RCC 7860 (cell line): ENCODE measurements around the gene TBC1D21.

Experiments used
- DNase-seq: peaks from one replicate; pipeline ENCODE4 v3.0.0-alpha.2; 2015; ENCODE audit warnings: low spot score
- FAIRE-seq: peaks from 2 replicates; lab custom pipeline; 2012; peaks lifted over from hg19 to GRCh38; lab: Jason Lieb, UNC

Gene TBC1D21

DNA sequence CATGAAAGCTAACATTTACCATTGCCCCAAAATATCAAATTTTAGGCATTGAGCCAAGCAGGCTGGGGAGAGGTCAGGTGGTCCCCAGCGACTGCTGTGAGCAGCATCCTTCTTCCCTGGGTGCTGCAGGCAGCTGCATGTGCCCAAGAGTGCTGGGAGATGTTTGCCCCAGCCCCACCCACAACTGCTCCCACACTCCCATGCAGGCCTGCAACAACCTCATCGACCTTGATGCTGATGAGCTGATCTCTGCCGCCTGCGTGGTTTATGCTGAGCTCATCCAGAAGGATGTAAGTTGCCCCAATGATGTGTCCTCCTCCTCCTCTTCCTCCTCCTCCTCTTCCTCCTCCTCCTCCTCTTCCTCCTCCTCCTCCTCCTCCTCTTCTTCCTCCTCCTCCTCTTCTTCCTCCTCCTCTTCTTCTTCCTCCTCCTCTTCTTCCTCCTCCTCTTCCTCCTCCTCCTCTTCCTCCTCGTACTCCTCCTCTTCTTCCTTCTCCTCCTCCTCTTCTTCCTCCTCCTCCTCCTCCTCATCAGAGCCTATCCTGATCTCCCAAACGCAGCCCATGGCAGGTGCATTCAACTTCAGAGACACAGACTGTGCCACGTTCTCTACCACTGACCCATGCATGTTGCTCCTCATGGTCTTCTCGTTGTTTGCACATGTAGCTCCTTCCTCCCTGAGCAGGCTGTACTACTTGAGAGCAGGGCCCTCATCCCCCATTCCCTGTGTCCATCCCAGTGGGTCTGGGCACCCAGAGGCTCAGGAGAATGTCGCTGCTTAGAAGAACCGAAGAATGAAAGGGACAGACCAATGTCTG, 15.1 kb downstream of the TBC1D21 start:
- DNase-seq, result no peak
- no peak for FAIRE-seq

DNA sequence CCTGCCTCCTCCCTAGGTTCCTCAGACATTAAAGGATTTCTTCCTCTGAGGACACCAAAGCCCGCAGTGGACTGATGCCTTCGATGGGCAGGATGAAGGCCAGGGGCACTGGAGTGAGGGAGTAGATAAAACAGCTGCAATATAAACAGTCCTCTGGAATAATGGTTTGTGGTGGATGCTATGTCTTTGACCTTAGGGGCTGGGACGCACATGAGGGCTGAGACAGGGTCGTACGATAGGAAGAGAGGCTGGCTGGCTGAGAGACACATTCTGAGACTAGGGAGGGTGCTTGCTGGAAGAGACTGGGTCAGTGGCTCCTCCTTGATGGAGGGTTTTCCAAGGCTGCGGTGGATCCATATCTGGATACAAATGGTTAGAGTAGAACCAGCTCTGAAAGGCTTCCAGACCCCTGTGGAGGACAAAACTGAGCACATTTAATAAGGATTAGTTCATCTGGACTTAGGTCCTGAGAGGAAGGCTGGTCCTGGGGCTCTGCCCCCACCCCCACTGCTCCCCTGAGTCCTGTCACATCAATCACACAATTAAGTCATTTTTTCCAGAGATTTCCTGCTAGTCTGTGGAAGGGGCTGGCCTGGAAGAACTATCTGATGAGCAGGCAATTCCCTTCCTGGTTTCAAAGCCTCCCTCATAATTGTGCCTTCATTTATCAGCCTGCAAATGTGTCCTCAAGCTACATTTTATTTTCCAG, 15.8 kb downstream of the TBC1D21 start:
- FAIRE-seq (no peak), DNase-seq (no peak)

DNA sequence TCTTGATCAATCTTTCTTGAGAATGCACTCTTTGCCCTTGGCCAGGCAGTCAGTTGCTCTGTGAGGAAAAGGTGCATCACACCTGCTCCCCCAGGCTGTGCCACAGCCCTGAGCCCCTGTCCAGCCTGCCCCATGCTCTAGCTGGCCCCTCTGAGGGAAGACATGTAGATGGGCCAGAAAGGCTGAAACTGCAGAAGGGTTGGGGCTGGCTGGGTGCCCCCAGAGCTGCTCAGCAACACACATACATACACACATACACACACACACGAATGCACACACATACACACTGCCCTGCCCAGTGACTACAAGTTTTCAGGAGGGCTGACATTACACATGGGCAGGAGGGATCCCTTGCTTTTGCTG, 16.4 kb downstream of the TBC1D21 start:
- FAIRE-seq, result no peak
- no peak for DNase-seq

DNA sequence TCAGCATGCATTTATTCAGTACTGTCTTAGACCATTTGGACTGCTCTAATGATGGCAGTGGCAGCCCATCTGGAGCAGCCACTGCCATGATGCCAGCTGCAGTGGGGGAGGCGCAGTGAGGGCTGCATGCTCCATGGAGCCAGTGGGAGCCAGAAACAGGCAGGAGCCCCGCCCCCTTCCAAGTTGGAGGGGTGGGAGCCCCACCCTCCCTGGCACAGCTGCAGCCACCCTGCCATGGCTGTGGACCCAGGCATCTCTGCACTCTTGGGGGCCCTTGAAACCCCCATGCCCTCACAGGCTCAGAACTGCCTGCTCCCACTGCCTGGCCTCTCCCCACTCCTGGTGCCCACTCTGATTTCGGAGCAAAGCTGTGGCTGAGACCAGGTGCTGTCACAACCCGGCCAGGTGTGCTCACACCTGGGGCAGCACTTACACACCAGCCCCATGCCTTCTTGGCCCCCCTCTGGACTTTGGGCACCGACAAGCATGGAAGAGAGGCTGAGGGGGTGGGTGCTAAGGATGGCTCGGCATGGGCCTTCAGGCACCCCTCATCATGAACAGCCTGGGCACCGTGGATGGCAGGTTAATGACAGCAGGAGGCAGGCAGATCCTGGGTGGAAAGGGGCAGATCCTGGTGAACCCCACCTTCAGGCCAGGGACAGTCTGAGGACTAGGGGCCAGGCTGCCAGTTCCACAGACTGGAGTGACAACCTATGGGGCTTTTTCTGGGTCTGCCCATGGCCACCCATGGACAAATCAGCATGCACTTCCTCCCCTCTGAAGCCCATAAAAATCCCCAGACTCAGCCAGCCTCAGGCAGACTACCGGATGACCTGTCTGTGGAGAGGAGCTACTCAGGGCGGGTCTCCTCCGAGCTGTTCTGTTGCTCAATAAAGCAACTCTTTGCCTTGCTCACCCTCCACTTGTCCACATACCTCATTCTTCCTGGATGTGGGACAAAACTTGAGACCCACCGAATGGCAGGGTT, 18.3 kb downstream of the TBC1D21 start:
- DNase-seq (no peak), FAIRE-seq (no peak)

DNA sequence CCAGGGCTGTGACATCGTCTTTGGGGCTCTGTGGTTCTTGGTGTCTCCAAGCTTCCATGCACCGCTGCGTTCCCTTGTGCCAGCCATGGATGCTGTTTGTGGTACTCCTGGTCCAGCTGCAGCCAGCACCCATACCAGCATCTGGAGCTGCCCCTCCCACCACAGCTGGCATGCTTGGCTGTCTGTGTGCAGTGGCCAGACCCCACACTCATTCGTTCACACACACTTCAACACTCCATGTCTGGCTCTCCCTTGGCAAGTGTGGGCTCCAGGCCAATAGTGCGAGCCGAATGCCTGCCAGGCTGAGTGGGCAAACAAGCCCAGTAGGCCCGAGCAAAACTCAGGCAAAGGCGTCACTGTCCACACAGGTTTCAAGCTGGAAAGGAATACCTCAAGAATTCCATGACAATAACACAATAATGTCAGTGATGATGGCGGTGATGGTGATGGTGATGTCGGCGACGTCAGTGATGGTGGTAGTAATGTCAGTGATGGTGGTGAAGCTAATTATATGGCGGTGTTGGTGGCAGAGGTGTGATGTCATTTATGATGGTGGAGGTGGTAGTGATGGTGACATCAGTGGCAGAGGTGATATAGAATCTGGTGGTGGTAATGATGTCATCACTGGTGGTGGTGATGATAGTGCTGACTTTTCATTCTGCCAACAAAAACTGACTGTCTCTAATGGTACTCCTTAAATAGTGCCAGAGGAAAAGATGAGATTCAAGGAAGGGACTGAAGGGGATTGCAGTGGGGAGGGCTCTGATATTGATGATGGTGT, 19.3 kb downstream of the TBC1D21 start:
- DNase-seq (no peak), FAIRE-seq (no peak)

DNA sequence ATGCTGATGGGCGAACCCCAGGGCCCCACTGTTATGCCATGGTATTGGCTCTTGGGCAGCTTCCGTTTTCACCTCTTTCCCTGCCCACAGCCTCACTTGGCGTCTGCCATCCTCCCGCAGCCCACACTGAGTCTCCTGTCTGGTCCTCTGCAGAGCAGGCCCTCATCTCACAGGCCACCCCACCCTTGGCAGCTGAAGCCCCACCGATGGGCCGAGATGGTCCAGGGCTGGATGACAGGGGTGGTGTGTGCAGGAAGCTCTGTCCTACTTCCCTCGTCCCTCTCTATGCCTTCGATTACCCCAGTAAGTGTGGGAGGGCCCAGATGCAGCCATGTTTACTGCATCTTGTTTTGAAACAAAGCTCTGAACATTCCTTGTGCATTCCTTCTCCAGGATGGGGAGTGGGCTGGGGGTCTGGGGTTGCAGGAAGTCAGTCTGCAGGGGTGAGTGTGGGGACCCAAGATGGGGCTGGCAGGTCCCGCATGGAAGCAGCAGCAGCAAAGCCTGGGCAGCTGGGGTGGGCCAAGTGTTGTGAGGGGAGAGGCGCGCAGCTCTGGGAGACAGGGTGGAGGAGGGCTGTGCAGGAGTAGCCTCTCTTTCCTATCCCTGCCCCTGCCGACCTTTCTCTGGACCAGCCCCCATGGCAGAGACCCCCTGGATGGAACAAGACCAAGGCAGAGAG, 20.9 kb downstream of the TBC1D21 start:
- DNase-seq (no peak), FAIRE-seq (no peak)

DNA sequence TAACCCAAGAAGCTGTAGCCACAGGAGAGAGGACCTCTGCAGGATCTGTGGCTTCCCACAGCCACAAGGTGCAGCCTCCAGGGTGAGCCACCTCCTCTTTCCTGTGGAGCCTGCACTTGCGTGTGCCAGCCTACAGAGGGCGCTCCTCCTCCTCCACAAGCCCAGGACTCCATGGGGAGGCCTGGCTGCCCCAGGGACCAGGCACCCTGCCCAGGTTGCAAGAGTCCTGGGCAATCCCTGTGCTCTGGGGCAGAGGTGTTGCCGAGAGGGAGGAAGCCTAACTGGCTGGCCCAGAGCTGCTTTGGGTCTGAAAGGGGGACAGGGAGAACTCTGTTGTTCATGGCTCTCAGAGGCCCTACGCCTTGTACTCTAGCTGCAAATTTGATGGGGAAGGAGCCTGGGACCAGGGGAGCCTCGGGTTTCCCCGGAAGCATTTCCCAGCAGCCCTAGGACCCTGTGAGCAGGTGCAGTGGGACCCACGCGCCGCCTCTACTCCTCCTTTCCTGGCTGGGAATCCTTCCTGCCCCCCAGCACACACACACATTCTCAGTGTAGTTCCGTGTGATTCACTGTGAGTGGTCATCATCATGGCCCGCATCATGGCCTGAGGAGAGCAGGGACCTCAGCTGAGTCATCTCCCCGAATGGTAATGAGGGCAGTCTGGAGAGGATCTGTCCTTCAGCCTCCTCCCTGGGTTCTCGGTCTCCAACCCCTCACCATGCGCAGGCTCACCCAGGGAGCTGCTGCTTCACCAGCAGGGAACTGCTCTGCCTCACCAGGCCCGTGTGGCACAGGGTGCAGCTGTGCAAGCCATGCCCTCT, 24.3 kb downstream of the TBC1D21 start:
- DNase-seq (peak; percentile 88), FAIRE-seq (peak; percentile 83)

DNA sequence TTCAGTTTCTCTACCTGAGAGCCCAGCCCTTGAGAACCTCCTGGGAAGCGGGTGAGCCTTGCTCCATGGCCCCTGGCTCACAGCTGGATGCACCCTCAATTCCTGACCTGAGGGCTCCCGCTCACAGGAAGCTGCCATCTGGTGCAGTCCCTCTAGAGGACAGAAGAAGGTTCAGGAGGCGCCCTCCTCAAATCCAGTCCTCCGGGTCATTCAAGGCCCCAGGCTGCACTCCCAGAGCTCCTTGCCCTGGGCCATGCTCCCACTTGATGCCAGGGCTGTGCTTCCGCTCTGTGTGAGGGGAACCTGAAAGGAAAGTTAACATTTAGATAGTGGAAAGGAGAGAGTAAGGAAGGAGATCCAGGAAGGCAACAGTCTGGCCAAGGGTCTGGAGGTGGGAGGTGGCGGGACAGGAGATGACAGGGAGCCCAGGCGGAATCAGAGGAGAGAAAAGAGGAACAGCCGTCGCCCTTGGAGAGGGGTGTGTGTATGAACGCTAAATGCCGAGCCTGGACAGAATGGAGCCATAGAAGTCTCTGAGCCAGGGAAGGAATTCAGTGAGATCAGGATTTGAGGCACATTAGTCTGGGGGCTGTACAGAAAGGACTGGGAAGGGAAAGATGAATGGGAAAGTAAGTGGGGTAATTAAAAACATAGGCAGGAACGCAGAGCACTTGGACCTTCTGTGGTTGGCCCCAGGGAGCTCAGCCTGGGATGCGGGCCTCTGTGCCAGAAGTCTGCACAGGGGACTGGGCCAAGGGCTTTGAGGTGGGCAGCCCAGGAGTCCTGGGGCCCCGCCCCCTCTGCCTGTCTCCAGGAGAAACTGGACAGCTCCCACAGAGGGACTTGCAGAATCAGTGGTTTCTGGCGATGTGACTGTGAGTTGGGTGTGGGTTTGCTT, 26.1 kb downstream of the TBC1D21 start:
- FAIRE-seq, result no peak
- no peak for DNase-seq

DNA sequence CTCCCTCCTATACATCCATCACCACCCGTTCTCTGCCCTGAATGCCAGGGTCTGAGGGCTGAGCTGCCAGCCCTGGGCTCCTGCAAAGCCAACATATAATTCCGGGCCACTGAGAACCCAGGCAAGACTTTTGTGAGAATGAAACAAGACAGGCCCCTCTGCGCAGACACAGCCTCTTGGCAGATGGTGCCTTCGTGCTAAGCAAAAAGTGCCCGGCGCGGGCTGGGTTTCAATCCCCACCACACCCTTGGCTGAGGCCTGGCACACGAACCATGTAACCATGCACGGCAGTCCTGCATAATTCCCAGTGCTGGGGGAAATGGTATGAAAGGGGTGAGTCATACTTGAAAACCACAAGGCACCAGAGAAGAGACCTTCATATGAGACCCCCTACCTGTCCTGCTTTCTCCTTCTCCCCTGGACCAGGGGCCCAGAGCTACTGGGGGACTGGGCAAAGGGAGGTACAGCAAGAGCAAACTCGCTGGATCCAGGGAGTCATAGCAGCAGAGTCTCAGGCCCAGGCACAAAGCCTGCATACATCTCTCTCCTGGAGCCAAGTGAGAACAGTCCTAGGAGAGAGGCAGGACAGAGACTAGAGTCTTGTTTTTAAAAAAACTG, 26.8 kb downstream of the TBC1D21 start:
- DNase-seq (no peak), FAIRE-seq (no peak)

DNA sequence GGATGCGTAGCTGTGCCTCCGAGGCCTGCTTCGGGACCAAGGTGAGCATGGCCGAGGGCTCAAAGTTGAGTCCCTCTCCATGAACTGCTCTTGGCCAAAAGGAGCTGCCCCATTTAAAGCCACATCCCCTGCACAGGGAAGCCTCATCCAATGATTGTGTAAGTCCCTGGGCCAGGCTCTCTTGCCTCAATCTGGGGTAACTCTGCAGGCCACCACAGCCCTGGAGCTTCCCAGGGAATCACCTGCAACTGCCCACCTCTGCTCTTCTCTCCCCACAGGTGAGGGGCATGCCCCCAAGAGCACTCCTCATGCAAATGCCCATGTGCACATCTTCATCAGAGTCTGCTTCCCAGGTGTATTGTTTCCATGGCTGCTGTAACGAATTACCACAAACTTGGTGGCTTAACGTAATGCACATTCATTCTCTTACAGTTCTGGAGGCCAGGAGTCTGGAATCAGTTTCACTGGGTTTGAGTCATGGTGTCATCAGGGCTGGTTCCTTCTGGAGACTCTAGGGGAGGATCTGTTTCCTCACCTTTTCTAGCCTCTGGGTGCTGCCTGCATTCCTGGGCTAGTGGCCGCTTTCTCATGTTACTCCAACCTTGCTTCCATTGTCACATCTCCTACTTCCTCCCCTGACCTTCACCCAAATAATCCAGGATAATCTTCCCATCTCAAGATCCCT, 27.9 kb downstream of the TBC1D21 start:
- FAIRE-seq, result no peak

DNA sequence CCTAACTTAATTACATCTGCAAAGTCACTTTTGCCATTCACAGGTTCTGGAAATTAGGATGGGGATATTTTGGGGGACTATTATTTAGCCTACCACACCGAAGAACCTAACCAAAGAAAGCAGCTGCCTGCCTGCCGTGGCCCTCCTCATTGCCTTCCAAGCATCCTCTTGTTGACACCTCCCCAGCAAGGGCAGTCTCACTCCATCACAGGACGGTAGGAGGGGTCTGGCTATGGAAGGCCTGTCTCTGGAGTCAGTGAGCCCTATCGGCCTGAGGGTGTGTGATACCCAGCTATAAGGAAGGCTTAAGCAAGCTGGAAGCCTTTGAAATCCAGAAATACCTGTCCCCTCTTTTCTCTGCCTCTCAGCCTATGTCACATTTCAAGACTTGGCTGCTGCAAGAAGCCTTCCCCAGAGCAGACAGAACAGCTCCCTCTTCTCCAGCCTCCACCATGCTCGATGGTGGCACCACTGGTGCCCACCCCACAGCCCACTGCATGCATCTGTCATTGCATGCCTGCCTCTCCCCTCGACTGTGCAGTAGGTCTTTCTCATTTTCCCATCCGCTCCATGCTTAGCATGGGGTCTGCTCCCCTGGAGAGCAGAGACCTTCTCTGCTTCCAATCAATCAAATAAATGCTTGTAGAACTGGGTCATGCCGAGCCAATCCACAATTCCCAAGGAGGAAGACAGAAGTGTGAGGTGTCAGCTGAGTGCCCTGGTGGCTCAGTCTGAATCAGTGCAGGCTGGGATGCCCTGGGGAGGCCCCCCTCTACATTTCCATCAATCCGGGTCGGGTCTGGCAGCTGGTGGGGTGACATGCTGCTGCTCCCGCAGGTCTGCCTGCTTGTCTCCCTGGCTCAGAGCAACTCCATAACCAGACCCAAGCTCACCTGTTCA, 29.0 kb downstream of the TBC1D21 start:
- DNase-seq (no peak), FAIRE-seq (no peak)

More for the DNA sequence above, 27.9 kb downstream of the TBC1D21 start:
- no peak for DNase-seq

DNA sequence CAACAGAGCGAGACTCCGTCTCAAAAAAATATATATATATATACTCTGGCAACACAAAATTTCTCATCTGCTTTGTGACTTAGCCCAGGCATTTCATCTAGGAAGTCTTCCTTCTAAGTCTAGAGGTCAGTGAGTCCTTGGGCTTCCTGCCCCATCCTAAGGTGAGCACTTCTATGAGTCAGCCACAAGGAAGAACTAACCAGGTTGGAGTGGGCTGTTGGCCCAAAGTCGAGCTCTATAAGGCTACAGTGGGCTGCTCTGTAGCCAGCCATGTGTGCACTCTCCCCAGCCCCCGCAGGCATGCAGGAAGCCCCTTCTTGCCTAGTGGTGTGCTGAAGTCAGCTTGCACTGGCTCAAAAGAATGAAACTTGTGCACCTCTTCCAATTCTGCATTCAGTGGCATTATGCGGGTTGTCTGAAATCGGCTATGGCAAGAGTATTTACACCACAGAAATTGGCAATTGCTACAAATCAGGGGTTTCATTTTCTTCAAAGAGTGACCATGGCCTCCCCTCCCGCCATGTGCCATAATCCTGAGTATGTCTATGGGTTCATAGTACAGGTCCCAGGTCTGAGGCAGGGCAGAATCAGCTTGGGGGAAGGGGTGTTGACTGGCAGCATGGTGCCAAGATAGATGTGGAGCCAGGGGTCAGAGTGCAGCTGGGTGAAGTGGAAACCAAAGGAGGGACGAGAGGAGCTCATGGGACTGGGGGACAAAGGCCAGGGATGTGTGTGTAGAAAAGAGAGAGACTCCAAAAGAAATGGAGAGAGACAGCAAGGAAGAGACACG, 30.9 kb downstream of the TBC1D21 start:
- no peak for DNase-seq
- FAIRE-seq, result no peak

DNA sequence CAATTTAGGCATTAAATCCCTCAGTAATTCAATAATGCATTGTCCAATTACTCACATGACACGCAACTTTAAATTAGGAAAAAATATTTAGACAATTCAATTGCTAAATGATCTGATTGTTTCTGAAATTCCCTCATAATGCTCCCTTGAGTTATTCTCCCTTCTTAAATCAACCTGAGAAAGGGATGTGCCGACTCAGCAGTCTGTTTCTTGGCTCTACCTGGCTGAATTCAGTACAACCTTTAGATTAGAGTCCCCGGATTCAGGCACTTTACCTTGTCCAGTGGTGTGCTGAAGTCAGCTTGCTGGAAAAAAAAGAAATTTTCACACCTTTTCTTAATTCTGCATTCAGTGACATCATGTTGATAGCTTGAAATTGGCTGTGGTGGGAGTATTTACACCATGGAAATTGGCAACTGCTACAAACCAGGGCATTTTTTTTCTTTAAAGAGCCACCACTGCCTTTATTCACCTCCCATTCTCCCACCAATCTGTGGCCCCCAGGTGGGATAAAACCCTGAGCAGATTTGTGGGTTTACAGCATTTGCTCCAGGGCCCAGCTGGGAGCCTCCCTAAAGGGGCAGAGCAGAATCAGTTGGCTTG, 32.0 kb downstream of the TBC1D21 start:
- FAIRE-seq, result no peak

DNA sequence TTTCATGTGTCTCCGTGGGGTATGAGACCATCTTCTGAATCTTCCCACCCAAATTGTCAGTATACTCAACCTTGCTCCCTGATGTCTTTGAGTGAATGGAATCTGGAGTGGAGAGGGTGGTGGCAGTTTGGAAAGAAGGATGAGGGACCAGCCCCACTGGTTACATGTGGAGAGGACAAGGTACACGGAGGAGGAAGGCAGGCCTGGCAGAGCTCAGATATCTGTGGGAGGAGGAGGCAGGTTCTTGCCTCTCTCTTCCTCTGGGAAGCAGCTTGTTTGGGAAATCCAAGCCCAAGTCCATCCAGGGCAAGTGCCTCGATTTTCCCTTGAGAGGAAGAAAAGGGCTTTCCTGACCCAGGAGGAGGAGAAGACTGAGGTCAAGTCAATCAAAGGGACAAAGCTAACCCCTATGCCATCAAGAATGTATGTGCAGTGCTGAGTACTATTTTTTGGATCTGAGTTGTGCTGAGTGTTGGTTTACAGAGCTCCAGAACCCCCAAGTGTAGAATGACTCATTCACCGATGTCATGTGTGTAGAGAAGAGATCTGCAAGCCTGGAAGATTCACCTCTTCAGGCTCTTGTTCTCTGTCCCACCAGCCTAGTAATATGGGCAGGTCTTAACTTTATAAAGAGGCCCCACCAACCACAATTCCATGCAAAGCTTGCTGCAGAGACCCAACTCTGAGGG, 33.1 kb downstream of the TBC1D21 start:
- no peak for DNase-seq
- FAIRE-seq, result no peak

More for the DNA sequence above, 32.0 kb downstream of the TBC1D21 start:
- DNase-seq, result no peak
